ENCODE data around the gene SRSF12.
"Not testable (repeated sequence)": the region's sequence is repeated elsewhere in the genome, so short reads cannot be mapped to it uniquely, and the experiment has no call there.

The SRSF12 gene

GRCh38 chr6:89067796-89068195 lies 50.1 kb downstream of the SRSF12 start:
- Mint-ChIP-seq H3K4me1 (peaks cover 6% of the 10 kb centered on the region), H3K9me3 (no peaks in the 10 kb centered on the region), H3K36me3 (no peaks in the 10 kb centered on the region), H3K27ac (no peak overlapping the region), H3K4me3 (no peak overlapping the region)
- DNase-seq (ENCODE audit: low spot score in 2 of 2) = no peak
- ATAC-seq = no peak

GRCh38 chr6:89066940-89067646 lies 50.8 kb downstream of the SRSF12 start:
- Mint-ChIP-seq H3K9me3 (no peaks in the 10 kb centered on the region), H3K4me3 (no peak overlapping the region), H3K4me1 (peaks cover 6% of the 10 kb centered on the region), H3K36me3 (no peaks in the 10 kb centered on the region), H3K27ac (no peak overlapping the region)
- DNase-seq (ENCODE audit: low spot score in 2 of 2) (no peak), ATAC-seq (no peak)

GRCh38 chr6:89066121-89066520 lies 51.8 kb downstream of the SRSF12 start:
- not testable (repeated sequence) for H3K4me3 Mint-ChIP-seq

GRCh38 chr6:89064931-89065330 lies 52.9 kb downstream of the SRSF12 start:
- H3K4me1 Mint-ChIP-seq = not testable (repeated sequence)

More at GRCh38 chr6:89066121-89066520, 51.8 kb downstream of the SRSF12 start:
- not testable (repeated sequence) for DNase-seq (ENCODE audit: low spot score in 2 of 2); H3K27ac Mint-ChIP-seq; H3K4me1 Mint-ChIP-seq; H3K36me3 Mint-ChIP-seq; ATAC-seq; H3K9me3 Mint-ChIP-seq

GRCh38 chr6:89063881-89064280 lies 54.0 kb downstream of the SRSF12 start:
- Mint-ChIP-seq H3K4me1 (no peaks in the 10 kb centered on the region), H3K4me3 (no peak overlapping the region), H3K36me3 (no peaks in the 10 kb centered on the region), H3K9me3 (no peaks in the 10 kb centered on the region), H3K27ac (no peak overlapping the region)
- ATAC-seq = no peak
- no peak for DNase-seq (ENCODE audit: low spot score in 2 of 2)

More at GRCh38 chr6:89064931-89065330, 52.9 kb downstream of the SRSF12 start:
- not testable (repeated sequence) for H3K9me3 Mint-ChIP-seq; H3K36me3 Mint-ChIP-seq; ATAC-seq; DNase-seq (ENCODE audit: low spot score in 2 of 2); H3K4me3 Mint-ChIP-seq; H3K27ac Mint-ChIP-seq

- ATAC-seq = no peak
- Mint-ChIP-seq H3K9me3 (no peaks in the 10 kb centered on the region), H3K36me3 (no peaks in the 10 kb centered on the region), H3K4me3 (no peak overlapping the region), H3K27ac (no peak overlapping the region), H3K4me1 (no peaks in the 10 kb centered on the region)
- DNase-seq (ENCODE audit: low spot score in 2 of 2) = no peak
Observed at GRCh38 chr6:89059227-89059626, 58.6 kb downstream of the SRSF12 start.

- DNase-seq (ENCODE audit: low spot score in 2 of 2) (no peak), ATAC-seq (no peak)
- Mint-ChIP-seq H3K4me3 (no peak overlapping the region), H3K4me1 (no peaks in the 10 kb centered on the region), H3K36me3 (no peaks in the 10 kb centered on the region), H3K27ac (no peak overlapping the region), H3K9me3 (no peaks in the 10 kb centered on the region)
Observed at GRCh38 chr6:89058627-89059026, 59.2 kb downstream of the SRSF12 start.

- no peak for ATAC-seq
- Mint-ChIP-seq H3K27ac (no peak overlapping the region), H3K4me3 (no peak overlapping the region), H3K4me1 (no peaks in the 10 kb centered on the region), H3K36me3 (no peaks in the 10 kb centered on the region), H3K9me3 (no peaks in the 10 kb centered on the region)
- no peak for DNase-seq (ENCODE audit: low spot score in 2 of 2)
Observed at GRCh38 chr6:89057759-89058158, 60.1 kb downstream of the SRSF12 start.

- H3K4me1 Mint-ChIP-seq = peaks cover 12% of the 10 kb centered on the region
- ATAC-seq (no peak), DNase-seq (ENCODE audit: low spot score in 2 of 2) (no peak)
- no peak overlapping the region for H3K4me3 Mint-ChIP-seq
- H3K36me3 Mint-ChIP-seq = no peaks in the 10 kb centered on the region
- no peaks in the 10 kb centered on the region for H3K9me3 Mint-ChIP-seq
- H3K27ac Mint-ChIP-seq = no peak overlapping the region
Observed at GRCh38 chr6:89054208-89054607, 63.7 kb downstream of the SRSF12 start.

- peaks cover 12% of the 10 kb centered on the region for H3K4me1 Mint-ChIP-seq
- no peaks in the 10 kb centered on the region for H3K36me3 Mint-ChIP-seq
- no peak overlapping the region for H3K4me3 Mint-ChIP-seq
- DNase-seq (ENCODE audit: low spot score in 2 of 2) = no peak
- H3K27ac Mint-ChIP-seq = no peak overlapping the region
- peak; percentile 70 for ATAC-seq
- no peaks in the 10 kb centered on the region for H3K9me3 Mint-ChIP-seq
Observed at GRCh38 chr6:89051676-89052075, 66.2 kb downstream of the SRSF12 start.

- no peak for ATAC-seq
- Mint-ChIP-seq H3K27ac (no peak overlapping the region), H3K4me3 (no peak overlapping the region), H3K9me3 (no peaks in the 10 kb centered on the region), H3K36me3 (no peaks in the 10 kb centered on the region), H3K4me1 (peaks cover 12% of the 10 kb centered on the region)
- DNase-seq (ENCODE audit: low spot score in 2 of 2) = no peak
Observed at GRCh38 chr6:89050697-89051096, 67.2 kb downstream of the SRSF12 start.

- no peaks in the 10 kb centered on the region for H3K36me3 Mint-ChIP-seq
- H3K27ac Mint-ChIP-seq = no peak overlapping the region
- H3K9me3 Mint-ChIP-seq = no peaks in the 10 kb centered on the region
- no peak overlapping the region for H3K4me3 Mint-ChIP-seq
- DNase-seq (ENCODE audit: low spot score in 2 of 2) (no peak), ATAC-seq (no peak)
- peaks cover 12% of the 10 kb centered on the region for H3K4me1 Mint-ChIP-seq
Observed at GRCh38 chr6:89050155-89050554, 67.7 kb downstream of the SRSF12 start.

- Mint-ChIP-seq H3K4me3 (no peak overlapping the region), H3K9me3 (no peaks in the 10 kb centered on the region), H3K36me3 (no peaks in the 10 kb centered on the region), H3K27ac (no peak overlapping the region), H3K4me1 (peaks cover 12% of the 10 kb centered on the region)
- ATAC-seq = no peak
- no peak for DNase-seq (ENCODE audit: low spot score in 2 of 2)
Observed at GRCh38 chr6:89048985-89049384, 68.9 kb downstream of the SRSF12 start.

GRCh38 chr6:89048288-89048923 lies 69.5 kb downstream of the SRSF12 start:
- no peaks in the 10 kb centered on the region for H3K36me3 Mint-ChIP-seq
- DNase-seq (ENCODE audit: low spot score in 2 of 2) (no peak), ATAC-seq (no peak)
- no peaks in the 10 kb centered on the region for H3K9me3 Mint-ChIP-seq
- no peak overlapping the region for H3K4me3 Mint-ChIP-seq
- no peak overlapping the region for H3K27ac Mint-ChIP-seq
- peaks cover 12% of the 10 kb centered on the region for H3K4me1 Mint-ChIP-seq

- ATAC-seq (no peak), DNase-seq (ENCODE audit: low spot score in 2 of 2) (no peak)
- Mint-ChIP-seq H3K9me3 (no peaks in the 10 kb centered on the region), H3K4me3 (no peak overlapping the region), H3K4me1 (peaks cover 12% of the 10 kb centered on the region), H3K27ac (no peak overlapping the region), H3K36me3 (no peaks in the 10 kb centered on the region)
Observed at GRCh38 chr6:89047473-89047872, 70.4 kb downstream of the SRSF12 start.
